Measurements from ENCODE around the gene DPYSL5. TPM values are rescaled to one million over a fixed set of nuclear protein-coding genes. Genes with fewer than 3 reads are reported as not detected.

The DPYSL5 gene
- total RNA-seq, 1 experiment from 2014 or later: not detected

GRCh38 chr2:26897807-26898479, 50.0 kb downstream of the DPYSL5 start:
- intact Hi-C loops (cut with micrococcal nuclease; ENCODE audit: unreplicated experiment): no loop called here
- DNase-seq: no peak
- Mint-ChIP-seq H3K9me3 (ENCODE audit: low read depth, unreplicated experiment) (no peaks in the 10 kb centered on the region), H3K27ac (ENCODE audit: unreplicated experiment) (no peak overlapping the region), H3K4me3 (ENCODE audit: low read depth, unreplicated experiment) (no peak overlapping the region), H3K4me1 (ENCODE audit: low read depth, unreplicated experiment) (no peaks in the 10 kb centered on the region), H3K36me3 (ENCODE audit: insufficient read depth, unreplicated experiment) (no peaks in the 10 kb centered on the region), H3K27me3 (ENCODE audit: unreplicated experiment) (peaks cover 83% of the 10 kb centered on the region)
- TF ChIP-seq CTCF (IDR thresholded peaks at IDR 0.05; ENCODE audit: unreplicated experiment): no peak
- BruUV-seq (replicated peaks): no TSS peak
- CTCF ChIA-PET: no interaction called here

- Mint-ChIP-seq H3K36me3 (ENCODE audit: insufficient read depth, unreplicated experiment) (no peaks in the 10 kb centered on the region), H3K4me3 (ENCODE audit: low read depth, unreplicated experiment) (no peak overlapping the region), H3K4me1 (ENCODE audit: low read depth, unreplicated experiment) (no peaks in the 10 kb centered on the region), H3K27me3 (ENCODE audit: unreplicated experiment) (peaks cover 83% of the 10 kb centered on the region), H3K27ac (ENCODE audit: unreplicated experiment) (no peak overlapping the region), H3K9me3 (ENCODE audit: low read depth, unreplicated experiment) (no peaks in the 10 kb centered on the region)
- intact Hi-C loops (cut with micrococcal nuclease; ENCODE audit: unreplicated experiment): no loop called here
- DNase-seq: no peak
- BruUV-seq (replicated peaks): no TSS peak
- TF ChIP-seq CTCF (IDR thresholded peaks at IDR 0.05; ENCODE audit: unreplicated experiment): no peak
- CTCF ChIA-PET: no interaction called here
Observed at GRCh38 chr2:26898480-26899078, 50.6 kb downstream of the DPYSL5 start.

GRCh38 chr2:26899500-26900164, 51.7 kb downstream of the DPYSL5 start:
- intact Hi-C loops (cut with micrococcal nuclease; ENCODE audit: unreplicated experiment): no loop called here
- Mint-ChIP-seq H3K36me3 (ENCODE audit: insufficient read depth, unreplicated experiment) (no peaks in the 10 kb centered on the region), H3K27ac (ENCODE audit: unreplicated experiment) (no peak overlapping the region), H3K4me1 (ENCODE audit: low read depth, unreplicated experiment) (no peaks in the 10 kb centered on the region), H3K27me3 (ENCODE audit: unreplicated experiment) (peaks cover 83% of the 10 kb centered on the region), H3K4me3 (ENCODE audit: low read depth, unreplicated experiment) (no peak overlapping the region), H3K9me3 (ENCODE audit: low read depth, unreplicated experiment) (no peaks in the 10 kb centered on the region)
- CTCF ChIA-PET: no interaction called here
- no TSS peak for BruUV-seq (replicated peaks)
- TF ChIP-seq CTCF (IDR thresholded peaks at IDR 0.05; ENCODE audit: unreplicated experiment): no peak
- DNase-seq: no peak

GRCh38 chr2:26900831-26901321, 52.9 kb downstream of the DPYSL5 start:
- no peak for DNase-seq
- no TSS peak for BruUV-seq (replicated peaks)
- H3K9me3 Mint-ChIP-seq (ENCODE audit: low read depth, unreplicated experiment): no peaks in the 10 kb centered on the region
- CTCF ChIA-PET: no interaction called here
- TF ChIP-seq CTCF (IDR thresholded peaks at IDR 0.05; ENCODE audit: unreplicated experiment): no peak
- H3K36me3 Mint-ChIP-seq (ENCODE audit: insufficient read depth, unreplicated experiment): no peaks in the 10 kb centered on the region
- H3K4me3 Mint-ChIP-seq (ENCODE audit: low read depth, unreplicated experiment): no peak overlapping the region
- no peak overlapping the region for H3K27ac Mint-ChIP-seq (ENCODE audit: unreplicated experiment)
- H3K27me3 Mint-ChIP-seq (ENCODE audit: unreplicated experiment): peaks cover 90% of the 10 kb centered on the region
- no peaks in the 10 kb centered on the region for H3K4me1 Mint-ChIP-seq (ENCODE audit: low read depth, unreplicated experiment)
- intact Hi-C loops (cut with micrococcal nuclease; ENCODE audit: unreplicated experiment): no loop called here

Measured in Calu3 (cell line).